HL-60 (cell line): ENCODE data around the gene ZFP69B.

Experiments used
- DNase-seq, 2 experiments: peaks; one replicate each; pipeline ENCODE4 v3.0.0-alpha.2; 2010 to 2020; ENCODE audit warnings: low read depth in 1 of 2, low spot score in 1 of 2
- H3K27ac ChIP-seq: fragments of 250-450 bp; sonication (Bioruptor Pico); replicated peaks from 2 replicates; pipeline ENCODE4 v1.5.1; 2020; ENCODE audit warnings: mild to moderate bottlenecking, moderate library complexity
- H3K27me3 ChIP-seq: fragments of 250-450 bp; sonication (Bioruptor Pico); 2 replicates; pipeline ENCODE4 v1.5.1; 2021; ENCODE audit warnings: mild to moderate bottlenecking, moderate library complexity; ENCODE audit not compliant: insufficient read depth, poor library complexity, severe bottlenecking
- H3K4me3 ChIP-seq: replicated peaks from 2 replicates; pipeline ENCODE4 v1.5.1; 2011; ENCODE audit warnings: mild to moderate bottlenecking, control low read depth, low read length; ENCODE audit not compliant: insufficient read depth
- GABPA ChIP-seq: IDR thresholded peaks from 2 replicates; pipeline ENCODE4 v1.6.1; 2012; ENCODE audit warnings: low read depth
- POLR2AphosphoS5 ChIP-seq: IDR thresholded peaks from 2 replicates; pipeline ENCODE4 v1.6.1; 2012; ENCODE audit warnings: low read depth
- SPI1 ChIP-seq: IDR thresholded peaks from 2 replicates; pipeline ENCODE4 v1.6.1; 2012; ENCODE audit warnings: low read depth, mild to moderate bottlenecking, borderline replicate concordance
- TF ChIP-seq, protein P1 (sequence below): IDR thresholded peaks from one replicate; pipeline ENCODE4 v1.5.1; 2011; ENCODE audit warnings: low read length, control low read depth, inconsistent platforms; ENCODE audit not compliant: insufficient read depth
- TF ChIP-seq, protein P2 (sequence below): IDR thresholded peaks from 2 replicates; pipeline ENCODE4 v1.6.1; 2012; ENCODE audit warnings: low read depth; ENCODE audit not compliant: insufficient replicate concordance

Gene ZFP69B

GRCh38 chr1:40425198-40425597 lies 25.1 kb upstream of the ZFP69B start:
- H3K27me3 ChIP-seq: no peaks in the 10 kb centered on the region
- DNase-seq: peak in 1 of 2 experiments; percentile 35
- H3K4me3 ChIP-seq: no peak overlapping the region
- TF ChIP-seq, protein P1, sequence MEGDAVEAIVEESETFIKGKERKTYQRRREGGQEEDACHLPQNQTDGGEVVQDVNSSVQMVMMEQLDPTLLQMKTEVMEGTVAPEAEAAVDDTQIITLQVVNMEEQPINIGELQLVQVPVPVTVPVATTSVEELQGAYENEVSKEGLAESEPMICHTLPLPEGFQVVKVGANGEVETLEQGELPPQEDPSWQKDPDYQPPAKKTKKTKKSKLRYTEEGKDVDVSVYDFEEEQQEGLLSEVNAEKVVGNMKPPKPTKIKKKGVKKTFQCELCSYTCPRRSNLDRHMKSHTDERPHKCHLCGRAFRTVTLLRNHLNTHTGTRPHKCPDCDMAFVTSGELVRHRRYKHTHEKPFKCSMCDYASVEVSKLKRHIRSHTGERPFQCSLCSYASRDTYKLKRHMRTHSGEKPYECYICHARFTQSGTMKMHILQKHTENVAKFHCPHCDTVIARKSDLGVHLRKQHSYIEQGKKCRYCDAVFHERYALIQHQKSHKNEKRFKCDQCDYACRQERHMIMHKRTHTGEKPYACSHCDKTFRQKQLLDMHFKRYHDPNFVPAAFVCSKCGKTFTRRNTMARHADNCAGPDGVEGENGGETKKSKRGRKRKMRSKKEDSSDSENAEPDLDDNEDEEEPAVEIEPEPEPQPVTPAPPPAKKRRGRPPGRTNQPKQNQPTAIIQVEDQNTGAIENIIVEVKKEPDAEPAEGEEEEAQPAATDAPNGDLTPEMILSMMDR: no peak
- TF ChIP-seq, protein P2, sequence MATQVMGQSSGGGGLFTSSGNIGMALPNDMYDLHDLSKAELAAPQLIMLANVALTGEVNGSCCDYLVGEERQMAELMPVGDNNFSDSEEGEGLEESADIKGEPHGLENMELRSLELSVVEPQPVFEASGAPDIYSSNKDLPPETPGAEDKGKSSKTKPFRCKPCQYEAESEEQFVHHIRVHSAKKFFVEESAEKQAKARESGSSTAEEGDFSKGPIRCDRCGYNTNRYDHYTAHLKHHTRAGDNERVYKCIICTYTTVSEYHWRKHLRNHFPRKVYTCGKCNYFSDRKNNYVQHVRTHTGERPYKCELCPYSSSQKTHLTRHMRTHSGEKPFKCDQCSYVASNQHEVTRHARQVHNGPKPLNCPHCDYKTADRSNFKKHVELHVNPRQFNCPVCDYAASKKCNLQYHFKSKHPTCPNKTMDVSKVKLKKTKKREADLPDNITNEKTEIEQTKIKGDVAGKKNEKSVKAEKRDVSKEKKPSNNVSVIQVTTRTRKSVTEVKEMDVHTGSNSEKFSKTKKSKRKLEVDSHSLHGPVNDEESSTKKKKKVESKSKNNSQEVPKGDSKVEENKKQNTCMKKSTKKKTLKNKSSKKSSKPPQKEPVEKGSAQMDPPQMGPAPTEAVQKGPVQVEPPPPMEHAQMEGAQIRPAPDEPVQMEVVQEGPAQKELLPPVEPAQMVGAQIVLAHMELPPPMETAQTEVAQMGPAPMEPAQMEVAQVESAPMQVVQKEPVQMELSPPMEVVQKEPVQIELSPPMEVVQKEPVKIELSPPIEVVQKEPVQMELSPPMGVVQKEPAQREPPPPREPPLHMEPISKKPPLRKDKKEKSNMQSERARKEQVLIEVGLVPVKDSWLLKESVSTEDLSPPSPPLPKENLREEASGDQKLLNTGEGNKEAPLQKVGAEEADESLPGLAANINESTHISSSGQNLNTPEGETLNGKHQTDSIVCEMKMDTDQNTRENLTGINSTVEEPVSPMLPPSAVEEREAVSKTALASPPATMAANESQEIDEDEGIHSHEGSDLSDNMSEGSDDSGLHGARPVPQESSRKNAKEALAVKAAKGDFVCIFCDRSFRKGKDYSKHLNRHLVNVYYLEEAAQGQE: no peak
- no peak for TF ChIP-seq GABPA
- TF ChIP-seq POLR2AphosphoS5: no peak
- no peak for TF ChIP-seq SPI1
- no peak overlapping the region for H3K27ac ChIP-seq

DNA sequence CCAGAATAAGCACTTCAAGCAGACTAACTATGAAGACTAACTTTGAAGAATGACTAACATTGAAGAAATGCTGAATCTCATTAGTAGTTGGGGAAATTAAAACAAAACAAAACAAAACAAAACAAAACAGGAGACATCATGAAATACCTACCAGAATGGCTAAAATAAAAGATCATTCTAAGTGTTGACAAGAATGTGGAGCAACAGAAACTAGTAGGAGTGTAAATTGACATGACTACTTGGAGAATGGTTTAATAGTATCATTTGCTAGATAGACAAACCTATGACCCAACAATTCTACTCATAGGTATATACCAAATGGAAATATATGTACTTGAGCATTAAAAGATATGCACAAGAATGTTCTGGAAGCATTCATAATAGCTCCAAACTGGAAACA lies 18.9 kb upstream of the ZFP69B start:
- H3K27me3 ChIP-seq: no peaks in the 10 kb centered on the region
- H3K27ac ChIP-seq: no peak overlapping the region
- DNase-seq: no peak
- H3K4me3 ChIP-seq: no peak overlapping the region
- TF ChIP-seq SPI1 (no peak), GABPA (no peak), POLR2AphosphoS5 (no peak)
- TF ChIP-seq, protein P2: no peak
- TF ChIP-seq, protein P1: no peak

DNA sequence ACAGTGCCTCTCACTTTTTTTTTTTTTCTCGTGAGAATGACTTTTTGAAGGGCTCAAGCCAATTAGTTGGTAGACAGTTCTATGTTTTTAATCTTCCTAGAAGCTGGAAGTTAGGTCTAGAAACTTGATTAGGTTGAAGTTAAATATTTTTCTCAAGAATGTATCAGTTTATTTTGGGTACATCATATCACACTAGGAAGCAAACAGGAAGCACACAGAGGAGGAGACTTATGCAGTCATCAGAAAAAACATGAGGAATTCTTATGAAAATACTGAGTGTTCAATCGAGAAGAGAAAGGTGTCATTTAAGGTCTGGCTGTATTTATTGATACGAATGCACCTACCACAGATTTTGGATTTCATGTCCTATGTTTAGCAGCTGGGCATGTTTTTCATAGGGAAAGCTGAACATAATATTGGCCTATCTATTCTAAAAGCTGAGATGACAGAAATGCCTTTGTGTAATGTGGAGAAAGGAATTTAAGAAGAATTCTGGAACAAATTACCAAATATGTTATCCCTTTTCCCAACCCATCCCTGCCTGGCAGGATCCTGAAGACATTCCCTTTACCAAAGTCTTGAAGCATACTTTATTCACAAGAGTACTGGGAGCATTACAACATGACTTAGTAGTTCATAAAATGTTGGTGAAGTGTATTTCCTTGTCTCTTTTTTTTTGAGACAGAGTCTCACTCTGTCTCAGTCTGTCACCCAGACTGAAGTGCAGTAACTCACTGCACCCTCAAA lies 17.5 kb upstream of the ZFP69B start:
- Histone ChIP-seq H3K27ac (no peak overlapping the region), H3K4me3 (no peak overlapping the region), H3K27me3 (no peaks in the 10 kb centered on the region)
- DNase-seq: no peak
- TF ChIP-seq SPI1 (no peak), POLR2AphosphoS5 (no peak), GABPA (no peak)
- TF ChIP-seq, protein P1: no peak
- TF ChIP-seq, protein P2: no peak
